Coronary artery (tissue), 2 donors: ENCODE results near the gene TGFB2.

Source experiments
- DNase-seq: peaks from one replicate; pipeline ENCODE4 v3.0.0-alpha.2; 2017; ENCODE audit warnings: low spot score
- H3K27ac ChIP-seq, 2 donors: fragments of 200-600 bp; sonication (generic); one replicate each; pipeline ENCODE4 v1.5.1; 2016 to 2019
- H3K4me3 ChIP-seq: fragments of 200-600 bp; sonication (generic); 2 replicates; pipeline ENCODE4 v1.5.1; 2016; ENCODE audit warnings: mild to moderate bottlenecking, moderate library complexity
- TF ChIP-seq, protein P1 (sequence below): fragments of 200-600 bp; sonication (generic); IDR thresholded peaks from one replicate; pipeline ENCODE4 v1.5.1; 2019; ENCODE audit warnings: antibody characterized with exemption

TGFB2 gene

DNA sequence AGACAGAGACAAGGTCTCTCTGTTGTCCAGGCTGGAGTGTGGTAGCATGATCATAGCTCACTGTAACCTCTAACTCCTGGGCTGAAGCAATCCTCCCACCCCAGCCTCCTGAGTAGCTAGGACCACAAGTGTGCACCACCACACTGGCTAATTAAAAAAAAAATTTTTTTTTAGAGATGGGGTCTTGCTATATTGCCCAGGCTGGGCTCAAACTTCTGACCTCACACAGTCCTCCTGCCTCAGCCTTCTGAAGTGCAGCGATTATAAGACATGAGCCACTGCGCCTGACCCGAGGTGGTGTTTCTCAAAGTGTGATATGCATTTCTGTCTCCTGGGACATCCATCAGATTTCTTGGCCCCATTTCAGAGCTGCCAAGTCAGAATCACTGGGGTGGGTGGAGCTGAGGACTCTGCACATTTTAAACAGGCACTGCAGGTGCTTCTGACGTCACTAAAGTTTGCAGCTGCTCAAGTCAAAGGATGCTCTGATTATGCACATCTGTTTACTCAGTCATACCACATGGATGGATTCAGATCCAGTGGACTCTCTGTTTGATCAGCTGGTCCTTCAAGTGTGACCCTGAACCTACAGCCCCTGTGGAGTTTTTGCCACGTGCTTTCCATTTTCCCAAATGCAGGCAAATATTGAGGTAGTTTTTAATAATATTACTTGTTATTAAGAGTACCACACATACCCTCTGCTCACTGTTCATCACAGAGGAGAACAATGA is 21.4 kb downstream of the TGFB2 start:
- TF ChIP-seq, protein P1, sequence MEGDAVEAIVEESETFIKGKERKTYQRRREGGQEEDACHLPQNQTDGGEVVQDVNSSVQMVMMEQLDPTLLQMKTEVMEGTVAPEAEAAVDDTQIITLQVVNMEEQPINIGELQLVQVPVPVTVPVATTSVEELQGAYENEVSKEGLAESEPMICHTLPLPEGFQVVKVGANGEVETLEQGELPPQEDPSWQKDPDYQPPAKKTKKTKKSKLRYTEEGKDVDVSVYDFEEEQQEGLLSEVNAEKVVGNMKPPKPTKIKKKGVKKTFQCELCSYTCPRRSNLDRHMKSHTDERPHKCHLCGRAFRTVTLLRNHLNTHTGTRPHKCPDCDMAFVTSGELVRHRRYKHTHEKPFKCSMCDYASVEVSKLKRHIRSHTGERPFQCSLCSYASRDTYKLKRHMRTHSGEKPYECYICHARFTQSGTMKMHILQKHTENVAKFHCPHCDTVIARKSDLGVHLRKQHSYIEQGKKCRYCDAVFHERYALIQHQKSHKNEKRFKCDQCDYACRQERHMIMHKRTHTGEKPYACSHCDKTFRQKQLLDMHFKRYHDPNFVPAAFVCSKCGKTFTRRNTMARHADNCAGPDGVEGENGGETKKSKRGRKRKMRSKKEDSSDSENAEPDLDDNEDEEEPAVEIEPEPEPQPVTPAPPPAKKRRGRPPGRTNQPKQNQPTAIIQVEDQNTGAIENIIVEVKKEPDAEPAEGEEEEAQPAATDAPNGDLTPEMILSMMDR = no peak
- Histone ChIP-seq H3K4me3 (no peak overlapping the region), H3K27ac (peak overlapping the region; percentile 29 to 61)

DNA sequence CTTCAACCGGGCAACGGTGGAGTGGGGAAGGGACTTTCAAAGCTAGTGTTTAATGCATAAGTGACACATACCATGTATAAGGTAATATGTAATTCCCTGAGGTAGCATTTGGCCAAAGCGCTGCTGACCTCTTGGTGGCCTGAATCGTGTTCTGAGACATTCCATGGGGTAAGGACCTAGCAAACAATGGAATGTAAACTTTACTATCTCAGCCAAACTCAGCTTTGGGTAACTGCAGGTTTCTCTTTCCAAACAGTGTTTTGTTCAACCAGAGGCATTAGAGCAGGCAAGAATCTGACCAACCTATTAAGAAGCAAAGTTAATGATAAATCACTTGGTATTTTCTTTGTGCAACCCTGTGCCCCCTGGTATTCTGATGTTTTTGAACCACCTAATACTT is 22.0 kb downstream of the TGFB2 start:
- no peak overlapping the region for H3K4me3 ChIP-seq
- TF ChIP-seq, protein P1 = no peak
- no peak for DNase-seq
- H3K27ac ChIP-seq = peak overlapping the region in 1 of 2 donors; percentile 29

More for the DNA sequence above, 21.4 kb downstream of the TGFB2 start:
- no peak for DNase-seq

DNA sequence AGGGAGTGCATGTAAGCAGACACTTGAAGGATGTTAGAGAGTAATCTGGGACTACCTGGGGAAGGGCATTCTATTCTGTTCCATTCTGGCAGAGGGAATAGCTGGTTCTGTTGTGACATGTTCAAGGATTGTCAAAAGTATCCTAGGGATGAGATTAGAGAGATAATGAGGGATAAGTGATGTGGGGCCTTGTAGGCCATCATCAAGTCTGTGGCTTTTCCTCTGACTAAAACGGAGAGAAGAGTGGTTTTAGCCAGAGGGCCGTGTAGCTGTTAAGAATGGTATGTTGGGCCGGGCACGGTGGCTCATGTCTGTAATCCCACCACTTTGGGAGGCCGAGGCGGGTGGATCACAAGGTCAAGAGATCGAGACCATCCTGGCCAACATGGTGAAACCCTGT is 23.6 kb downstream of the TGFB2 start:
- Histone ChIP-seq H3K27ac (peak overlapping the region in 1 of 2 donors; percentile 85), H3K4me3 (no peak overlapping the region)
- TF ChIP-seq, protein P1 = no peak
- no peak for DNase-seq

DNA sequence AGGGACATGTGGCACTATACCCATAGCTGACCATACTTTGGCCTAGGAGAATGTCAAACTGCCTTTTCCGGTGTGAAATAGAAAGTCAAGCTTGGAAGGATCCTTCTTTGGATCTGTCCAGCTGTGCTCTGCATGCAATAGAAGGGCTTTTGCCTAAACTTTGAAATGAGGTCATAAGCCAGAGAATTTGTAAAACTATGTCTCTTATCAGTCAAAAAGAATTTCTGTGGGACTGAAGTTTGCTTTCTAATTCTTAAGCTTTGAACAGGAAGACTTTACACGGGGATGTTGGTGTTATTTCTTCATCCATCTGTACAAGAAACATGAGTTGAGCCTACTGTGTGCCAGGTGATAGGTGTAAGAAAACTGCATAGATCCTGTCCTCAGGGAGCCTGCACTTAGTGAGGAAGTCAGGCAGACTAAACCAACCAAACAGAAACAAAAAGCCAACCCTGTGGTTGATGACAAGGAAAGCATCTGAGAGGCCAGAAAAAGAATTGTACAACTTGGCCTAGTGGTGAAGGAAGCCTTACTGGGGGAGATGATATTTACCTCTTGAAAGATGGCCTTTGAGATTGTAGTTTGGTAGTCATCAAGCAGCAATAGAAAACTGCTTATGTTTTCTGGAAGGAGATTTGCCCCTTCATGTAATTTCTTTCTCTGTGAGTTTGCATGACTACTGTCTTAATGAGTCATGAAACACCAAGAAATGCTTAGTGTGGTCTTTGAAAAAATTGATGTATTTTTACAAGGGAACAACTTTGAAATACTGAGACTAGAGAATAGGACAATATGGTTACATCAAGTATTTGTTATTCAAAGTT is 24.8 kb downstream of the TGFB2 start:
- no peak for DNase-seq
- Histone ChIP-seq H3K4me3 (peak overlapping the region; percentile 21), H3K27ac (peak overlapping the region; percentile 68 to 85)
- TF ChIP-seq, protein P1 = no peak

DNA sequence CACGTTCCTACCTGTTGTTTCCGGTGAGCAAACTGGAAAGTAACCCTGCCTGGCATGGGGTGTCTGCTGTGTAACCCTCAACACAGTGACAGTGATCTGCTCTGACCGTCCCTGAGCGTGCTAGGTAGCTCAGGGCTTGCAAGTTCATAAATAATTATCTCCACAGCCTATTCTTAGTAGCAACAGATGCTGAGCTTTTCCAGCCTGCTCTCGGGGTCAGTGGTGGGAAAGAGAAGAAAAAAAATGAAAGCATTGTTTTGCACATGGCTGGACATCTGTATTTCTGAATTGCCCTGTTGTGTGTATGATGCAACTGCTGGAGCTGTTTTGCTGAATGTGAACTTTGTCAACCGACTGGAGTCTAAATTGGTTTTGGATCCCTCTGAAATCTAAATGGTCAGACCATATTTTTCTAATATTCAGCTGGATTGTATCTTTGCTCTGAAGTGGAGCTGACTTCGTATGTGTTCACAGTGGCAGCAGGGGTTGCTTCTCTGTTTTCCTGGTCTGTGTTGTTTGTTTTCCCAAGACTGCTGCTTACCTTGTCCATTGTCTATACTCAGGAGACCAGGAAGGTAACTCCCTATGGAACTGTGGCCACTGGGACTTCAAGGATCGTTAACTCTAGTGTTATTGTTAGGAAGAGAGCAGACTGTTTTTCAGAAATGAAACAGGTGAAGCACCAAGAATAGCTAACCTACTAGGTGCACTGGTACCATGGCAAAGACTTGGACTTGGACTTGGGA is 27.0 kb downstream of the TGFB2 start:
- peak overlapping the region; percentile 2 for H3K4me3 ChIP-seq
- H3K27ac ChIP-seq = peak overlapping the region; percentile 68 to 85
- TF ChIP-seq, protein P1 = no peak
- no peak for DNase-seq

DNA sequence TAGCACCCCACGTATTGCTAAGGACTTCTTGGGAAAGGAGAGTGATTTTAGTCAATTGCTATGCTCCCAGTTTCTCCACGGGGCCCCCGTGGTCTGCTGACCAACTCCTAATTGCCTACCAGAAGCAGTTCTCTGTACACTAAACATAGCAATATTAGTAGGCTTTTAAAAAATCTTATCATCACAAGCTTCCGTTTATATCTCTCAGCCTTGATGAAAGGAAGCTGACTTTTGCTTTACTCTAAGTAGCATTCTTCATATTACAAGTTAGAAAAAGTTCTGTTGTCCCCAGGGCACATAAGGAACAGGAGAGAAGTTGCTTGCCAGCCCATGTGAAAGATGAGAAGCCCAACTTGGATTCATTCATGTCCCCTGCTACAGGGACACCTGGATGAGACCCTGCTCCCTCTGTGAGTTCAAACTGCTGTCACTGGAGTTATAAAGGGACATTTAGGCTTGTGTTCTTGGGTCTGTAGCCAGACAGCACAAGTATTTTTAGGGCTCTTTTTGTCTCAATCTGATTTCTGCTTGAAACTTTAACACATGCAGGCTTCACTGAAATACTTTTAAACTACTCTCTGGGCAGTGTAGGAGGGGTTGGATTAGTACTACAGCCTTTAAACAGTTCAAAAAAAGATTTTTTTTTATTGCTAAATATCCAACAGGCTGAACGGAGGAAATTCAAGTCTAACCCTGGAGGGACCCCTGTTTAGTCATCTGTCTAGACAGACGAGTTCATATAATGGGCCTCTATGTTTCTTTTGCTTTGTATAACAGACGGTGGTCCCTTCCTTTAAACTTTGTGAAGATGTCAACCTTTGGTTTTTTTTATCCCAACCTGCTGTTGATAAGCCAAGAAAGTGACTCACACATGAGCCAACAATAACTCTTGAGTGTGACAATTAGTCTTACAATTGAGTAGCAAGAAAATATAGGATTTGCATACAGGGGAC is 29.5 kb downstream of the TGFB2 start:
- no peak for DNase-seq
- TF ChIP-seq, protein P1 = no peak
- Histone ChIP-seq H3K27ac (peak overlapping the region; percentile 29 to 64), H3K4me3 (no peak overlapping the region)
